NCI-H1436 (cell line): ENCODE results near the gene OSTM1.

Source experiments
- DNase-seq: peaks from one replicate; lab custom pipeline; 2025; lab: John Stamatoyannopoulos, UW

OSTM1 gene, protein sequence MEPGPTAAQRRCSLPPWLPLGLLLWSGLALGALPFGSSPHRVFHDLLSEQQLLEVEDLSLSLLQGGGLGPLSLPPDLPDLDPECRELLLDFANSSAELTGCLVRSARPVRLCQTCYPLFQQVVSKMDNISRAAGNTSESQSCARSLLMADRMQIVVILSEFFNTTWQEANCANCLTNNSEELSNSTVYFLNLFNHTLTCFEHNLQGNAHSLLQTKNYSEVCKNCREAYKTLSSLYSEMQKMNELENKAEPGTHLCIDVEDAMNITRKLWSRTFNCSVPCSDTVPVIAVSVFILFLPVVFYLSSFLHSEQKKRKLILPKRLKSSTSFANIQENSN

DNA sequence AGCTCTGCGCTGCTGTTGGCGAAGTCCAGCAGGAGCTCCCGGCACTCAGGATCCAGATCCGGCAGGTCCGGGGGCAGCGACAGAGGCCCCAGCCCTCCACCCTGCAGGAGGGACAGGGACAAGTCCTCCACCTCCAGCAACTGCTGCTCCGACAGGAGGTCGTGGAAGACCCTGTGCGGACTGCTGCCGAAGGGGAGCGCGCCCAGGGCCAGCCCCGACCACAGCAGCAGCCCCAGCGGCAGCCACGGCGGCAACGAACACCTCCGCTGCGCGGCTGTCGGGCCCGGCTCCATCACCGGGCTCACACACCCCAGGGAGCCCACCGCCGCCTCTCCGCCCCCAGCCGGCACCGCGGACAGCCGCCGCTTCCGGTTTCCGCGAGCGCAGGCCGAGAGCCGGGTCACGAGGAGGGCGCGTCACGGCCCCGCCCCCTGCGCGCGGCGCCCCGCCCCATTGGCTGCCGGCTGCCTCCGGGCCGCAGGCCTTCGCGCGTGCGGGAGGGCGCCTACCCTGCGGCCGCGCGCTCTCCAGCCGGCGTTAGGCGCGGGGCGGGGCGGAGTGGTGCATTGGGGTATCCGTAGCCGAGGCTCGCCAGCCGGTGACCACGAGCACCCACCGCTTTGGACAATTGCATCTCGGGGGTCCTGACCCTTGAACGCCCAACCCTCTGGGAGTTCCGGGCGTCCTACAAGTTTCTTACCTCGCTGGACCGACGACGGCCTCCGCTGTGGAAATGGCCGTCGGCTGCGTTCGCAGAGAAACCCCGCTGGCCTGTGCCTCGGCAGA, at the start of gene OSTM1:
TSS of gene OSTM1 (minus strand) at position 383 of the 786 bp plus-strand sequence. CDS start at position 293, 90 bp downstream.
- DNase-seq: peak; percentile 83

DNA sequence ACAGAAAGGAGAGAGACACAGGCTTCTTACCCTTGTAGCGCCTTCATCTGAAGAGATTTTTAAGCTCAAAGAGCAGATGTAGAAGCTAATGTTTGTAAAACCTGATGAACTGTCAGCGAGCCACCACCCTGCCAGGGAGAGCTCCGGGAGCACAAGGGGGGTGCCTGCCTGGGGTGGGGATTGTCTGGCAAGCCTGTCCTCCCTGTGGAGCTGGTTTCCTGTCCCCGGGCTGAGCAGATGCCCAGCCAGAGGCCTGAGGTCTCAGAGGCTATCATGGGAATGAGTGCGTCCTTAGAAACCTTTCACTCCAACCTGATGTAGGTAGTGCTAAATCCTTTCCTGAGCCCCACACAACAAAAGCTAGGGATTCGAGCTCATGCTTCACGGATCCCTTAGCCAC, 49.4 kb upstream of the OSTM1 start:
- DNase-seq: no peak

DNA sequence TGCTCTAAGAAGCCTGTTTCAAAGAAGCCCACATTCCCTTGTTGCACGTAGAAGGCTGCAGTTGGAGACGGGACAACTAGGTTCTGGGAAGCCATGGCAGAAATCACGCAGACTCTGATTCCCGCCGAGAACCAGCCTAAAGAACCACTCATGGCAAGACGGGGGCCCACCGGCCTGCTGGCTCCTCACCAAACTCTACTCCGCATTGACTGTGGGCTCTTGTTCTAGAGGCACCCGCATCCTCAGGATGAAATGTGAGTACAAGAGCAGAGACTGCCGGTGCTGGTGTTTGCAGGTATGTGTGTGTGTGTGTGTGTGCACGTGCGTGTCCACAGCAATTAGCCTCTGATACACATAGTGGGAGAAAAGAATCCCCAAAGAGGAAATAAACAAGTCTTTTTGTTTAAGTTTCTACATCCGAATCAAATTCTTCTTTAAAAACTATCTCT, 49.0 kb upstream of the OSTM1 start:
- no peak for DNase-seq

DNA sequence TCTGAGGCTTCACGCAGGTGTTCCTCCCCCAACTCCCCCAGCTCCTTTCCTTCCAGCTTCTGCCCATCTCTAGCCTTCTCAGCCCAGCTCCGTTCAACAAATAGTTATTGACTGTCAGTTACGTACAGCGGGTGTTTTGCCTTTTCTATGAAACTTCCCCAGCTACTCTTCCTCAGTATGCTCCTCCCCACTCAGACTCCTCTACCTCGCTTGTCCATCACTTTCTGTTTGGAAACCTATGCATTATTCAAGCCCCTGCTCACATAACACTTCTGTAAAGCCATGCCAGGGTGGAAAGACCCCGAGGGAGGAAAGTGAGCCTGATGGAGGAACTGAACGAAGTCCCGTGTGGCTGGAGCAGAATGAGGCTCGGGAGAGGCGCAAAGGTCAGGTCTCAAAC, 47.1 kb upstream of the OSTM1 start:
- DNase-seq: no peak

DNA sequence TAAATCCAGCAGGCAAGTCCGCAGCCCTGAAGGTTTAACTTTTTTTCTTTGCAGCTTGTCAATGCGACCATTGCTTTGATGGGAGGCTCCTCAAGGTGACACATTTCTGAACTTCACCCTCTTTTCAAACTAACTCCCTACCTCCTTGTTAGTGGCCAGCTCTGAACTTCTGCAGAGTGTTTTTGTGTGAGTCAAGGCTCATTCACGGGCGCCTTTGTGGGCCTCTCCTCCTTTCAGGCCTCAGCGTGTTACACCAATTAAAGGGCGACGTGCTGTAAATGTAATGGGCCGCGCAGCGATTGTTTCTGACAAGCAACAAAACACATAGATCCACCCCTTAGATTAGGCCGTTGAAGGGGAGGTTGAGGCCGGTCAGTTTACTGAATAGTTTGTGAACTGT, 45.8 kb upstream of the OSTM1 start:
- DNase-seq: no peak

DNA sequence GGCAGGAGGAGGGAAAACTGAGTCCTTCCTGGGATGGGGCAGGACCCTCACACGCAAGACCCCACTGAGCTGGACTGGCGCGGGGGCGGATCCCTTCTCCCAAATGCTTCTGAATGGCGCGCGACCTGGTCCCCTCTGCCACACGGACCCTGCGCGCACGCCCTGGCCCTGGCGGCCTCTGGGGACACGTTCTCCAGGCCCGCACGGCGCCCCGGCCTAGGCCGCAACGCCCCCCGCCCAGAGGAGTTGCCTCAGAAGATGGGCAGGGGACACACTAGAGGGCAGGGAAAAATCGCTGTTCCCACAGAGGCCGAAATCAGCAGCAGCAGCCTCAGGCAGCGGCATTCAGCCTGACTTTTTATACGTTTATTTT, 45.2 kb upstream of the OSTM1 start:
- no peak for DNase-seq

DNA sequence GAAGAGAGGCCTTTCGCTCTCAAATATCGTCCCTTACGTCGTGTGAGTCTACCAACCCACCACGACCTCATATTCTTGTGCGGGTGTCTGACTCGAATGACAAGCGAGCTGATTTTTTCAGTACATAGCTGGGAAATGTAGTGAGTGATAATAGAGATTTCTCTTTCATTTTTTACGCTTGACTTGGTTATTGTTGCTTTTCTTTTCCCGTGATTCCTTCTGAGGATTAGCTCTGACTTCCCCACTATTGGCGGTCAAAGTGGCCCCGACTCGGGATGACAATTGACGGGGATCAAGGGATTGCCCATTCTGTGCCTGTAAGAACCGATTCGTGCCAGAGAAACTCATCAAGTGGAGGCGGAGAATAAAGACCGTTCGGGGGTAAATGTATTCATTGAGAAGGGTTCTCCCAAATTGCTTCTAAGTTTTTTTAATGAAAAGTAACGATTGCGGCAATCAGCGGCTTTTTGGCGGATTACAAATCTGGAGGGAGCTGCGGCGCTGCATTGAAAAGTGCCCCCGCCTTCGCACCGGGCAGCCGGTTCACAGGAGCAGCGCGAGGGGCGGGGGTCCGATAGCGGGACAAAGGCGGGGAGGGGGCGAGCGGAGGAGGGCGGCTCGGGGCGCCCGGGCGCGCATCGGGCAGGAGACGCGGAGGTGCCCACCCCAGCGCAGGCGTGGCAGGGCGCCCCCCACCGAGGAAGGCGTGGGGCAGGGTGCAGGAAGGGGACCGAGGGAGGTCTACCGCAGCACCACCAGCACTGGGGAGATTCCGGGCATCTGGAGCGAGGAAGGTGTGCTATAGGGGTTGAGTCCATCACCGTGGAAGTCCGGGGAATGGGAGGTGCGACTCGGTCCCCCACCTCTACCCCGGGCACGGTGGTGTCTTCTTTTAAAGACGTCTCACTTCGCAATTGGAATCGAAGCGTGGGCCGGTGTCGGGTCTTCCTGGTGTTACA, 44.5 kb upstream of the OSTM1 start:
- DNase-seq: no peak

DNA sequence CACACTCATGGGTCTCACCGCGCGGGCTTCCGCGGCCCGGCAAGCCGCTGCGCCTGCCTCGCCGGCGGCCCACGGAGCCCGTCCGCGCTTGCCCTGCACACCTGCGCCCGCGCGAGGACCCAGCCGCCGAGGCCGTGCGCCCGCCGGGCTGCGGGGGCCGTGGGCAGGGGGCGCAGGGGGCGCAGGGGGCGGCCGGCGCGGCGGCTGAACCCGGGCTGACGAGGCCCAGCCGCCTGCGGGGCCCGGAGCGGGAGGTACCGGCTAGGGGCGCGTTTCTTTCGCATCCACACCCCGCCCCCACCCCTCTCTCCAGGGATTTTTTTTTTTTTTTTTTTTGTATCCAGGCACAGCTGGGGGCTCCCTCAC, 43.8 kb upstream of the OSTM1 start:
- no peak for DNase-seq

DNA sequence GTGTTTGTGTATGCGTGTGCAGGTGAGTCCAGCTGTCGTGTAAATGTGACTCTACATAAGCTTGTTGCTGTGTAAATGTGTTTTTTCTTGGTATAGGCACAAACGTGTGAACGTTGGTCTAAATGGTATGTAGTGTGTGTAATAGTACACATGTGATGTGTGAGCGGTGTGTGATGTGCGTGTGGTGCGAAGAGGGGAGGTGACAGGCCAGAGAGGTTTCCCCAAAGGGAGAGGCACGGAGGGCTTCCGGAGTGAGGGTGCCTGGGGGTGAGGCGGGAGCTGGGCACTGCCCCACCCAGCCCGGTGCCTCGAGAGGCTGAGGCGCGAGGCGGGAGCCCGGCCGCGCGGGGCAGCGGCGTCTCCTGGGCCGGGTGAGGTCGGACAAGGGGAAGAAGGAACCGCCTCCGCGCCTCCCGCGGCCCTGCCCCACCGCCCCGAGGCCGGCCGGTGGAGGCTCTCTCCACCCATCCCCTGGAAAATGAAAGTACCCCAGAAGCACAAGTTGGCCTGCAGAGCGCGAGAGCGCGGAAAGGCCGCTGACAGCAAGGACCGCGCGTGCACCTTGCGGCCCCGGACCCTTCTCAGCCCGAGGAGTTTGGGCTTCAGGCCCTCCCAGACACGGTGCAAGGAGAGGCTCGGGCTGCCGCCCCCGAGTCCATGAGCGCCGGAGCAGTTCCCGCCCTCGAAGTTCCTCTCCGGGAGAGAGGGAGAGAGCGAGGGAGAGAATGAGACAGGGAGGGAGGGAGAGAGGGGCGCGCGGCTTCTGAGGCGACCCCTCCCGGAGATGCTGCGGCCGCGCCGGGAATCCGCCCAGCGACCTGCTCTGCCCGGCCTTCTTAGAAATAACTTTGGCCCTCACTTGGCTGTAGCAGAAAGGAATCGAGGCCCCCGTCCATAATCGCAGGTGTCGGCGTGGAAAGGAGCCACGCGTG, 43.2 kb upstream of the OSTM1 start:
- no peak for DNase-seq

DNA sequence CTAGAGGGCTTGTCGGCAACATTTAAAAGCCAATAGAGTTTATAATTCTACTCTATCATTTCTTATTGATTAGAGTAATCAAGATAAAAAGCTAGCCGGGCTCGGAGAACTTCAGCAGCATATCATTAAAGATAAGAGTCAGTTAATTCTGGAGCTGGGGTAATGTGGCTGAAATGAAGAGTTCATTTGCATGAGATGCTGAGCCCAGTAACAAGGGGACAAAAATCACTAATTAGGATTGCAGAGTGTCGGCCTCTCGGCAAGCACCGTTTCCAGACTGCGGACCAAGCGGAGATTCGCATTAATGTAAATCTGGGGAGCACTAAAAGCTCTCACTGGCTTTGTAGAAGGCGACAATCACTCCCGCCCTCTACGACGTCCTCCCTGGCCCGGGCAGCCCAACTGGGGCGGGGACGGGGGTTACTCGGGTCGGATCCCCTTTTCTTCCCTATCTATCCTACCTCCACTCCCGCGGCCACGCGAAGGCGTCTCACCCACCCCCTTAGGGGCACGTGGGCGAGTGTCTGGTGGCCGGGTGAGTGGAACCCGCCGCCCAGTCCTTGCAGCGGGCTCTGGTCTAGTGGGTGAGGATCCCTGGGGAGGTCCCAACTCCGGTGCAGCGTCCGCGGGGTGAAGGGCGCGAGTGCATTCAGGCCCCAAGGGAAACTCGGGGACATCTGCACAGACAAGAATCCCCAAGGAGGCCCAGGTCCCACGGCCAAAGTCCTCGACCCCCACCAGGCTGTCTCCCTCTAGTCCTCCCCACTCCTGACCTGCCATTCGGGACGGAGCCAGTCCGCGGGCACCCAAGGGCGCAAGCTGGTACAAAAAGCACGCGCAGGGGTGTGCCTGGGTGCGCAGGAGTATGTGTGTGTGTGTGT, 42.2 kb upstream of the OSTM1 start:
- no peak for DNase-seq

DNA sequence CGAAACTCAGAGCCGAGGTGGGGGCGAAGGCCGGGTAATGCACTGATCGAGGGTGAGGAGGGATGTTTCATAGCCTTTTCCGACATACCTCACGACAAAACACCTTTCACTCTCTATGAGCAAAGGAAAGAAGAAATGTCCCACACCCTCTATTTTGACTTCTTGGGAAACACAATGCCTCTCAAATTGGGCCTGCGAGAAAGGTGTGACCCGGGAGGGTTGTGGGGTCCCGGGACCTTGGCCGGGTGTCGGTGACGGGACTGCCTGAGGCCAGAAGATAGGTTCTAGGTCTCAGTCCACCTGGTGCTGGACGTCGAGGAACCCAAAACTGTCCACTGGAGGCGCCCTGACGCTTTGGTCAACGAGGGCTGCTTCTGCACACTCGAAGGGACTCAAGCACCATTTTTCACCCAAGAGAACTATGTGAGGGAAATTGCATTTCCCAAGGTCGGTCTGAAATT, 41.1 kb upstream of the OSTM1 start:
- DNase-seq: peak; percentile 14

DNA sequence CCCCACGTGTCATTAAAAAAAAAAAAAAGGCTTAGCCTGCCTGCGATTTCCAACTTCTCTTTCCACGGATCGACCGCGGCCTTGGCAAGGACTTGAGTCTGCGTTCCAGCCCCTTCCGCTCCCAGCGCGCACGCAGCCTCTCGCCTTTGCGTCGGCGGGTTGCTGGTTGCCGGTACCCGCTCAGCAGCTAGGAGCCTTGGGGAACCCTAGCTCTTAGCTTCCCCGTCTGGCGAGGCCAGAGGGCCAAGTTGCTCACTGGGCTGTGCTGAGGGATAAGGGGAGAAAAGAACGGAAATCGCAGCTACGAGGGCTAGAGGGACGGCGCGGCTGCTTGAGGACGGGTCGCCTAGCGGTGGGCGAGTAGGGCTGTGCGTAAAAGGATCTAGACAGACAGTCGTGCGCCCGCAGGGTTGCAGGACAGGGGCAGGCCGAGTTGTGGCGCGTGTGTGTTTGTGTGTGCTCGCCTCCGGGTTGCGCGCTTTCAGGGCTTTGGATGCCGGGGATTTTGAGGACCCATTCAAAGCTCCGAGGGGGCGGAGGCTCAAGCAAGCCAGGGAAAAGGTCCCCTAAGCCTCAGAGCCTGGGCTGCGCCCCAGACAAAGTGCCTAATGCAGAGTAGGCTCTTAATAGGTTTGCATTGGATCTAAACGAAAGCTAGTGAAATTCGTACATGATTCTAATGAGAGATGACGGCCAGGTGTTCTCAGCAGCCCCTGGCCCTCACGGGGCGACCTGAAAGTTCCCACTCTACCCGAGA, 40.5 kb upstream of the OSTM1 start:
- peak; percentile 36 for DNase-seq

DNA sequence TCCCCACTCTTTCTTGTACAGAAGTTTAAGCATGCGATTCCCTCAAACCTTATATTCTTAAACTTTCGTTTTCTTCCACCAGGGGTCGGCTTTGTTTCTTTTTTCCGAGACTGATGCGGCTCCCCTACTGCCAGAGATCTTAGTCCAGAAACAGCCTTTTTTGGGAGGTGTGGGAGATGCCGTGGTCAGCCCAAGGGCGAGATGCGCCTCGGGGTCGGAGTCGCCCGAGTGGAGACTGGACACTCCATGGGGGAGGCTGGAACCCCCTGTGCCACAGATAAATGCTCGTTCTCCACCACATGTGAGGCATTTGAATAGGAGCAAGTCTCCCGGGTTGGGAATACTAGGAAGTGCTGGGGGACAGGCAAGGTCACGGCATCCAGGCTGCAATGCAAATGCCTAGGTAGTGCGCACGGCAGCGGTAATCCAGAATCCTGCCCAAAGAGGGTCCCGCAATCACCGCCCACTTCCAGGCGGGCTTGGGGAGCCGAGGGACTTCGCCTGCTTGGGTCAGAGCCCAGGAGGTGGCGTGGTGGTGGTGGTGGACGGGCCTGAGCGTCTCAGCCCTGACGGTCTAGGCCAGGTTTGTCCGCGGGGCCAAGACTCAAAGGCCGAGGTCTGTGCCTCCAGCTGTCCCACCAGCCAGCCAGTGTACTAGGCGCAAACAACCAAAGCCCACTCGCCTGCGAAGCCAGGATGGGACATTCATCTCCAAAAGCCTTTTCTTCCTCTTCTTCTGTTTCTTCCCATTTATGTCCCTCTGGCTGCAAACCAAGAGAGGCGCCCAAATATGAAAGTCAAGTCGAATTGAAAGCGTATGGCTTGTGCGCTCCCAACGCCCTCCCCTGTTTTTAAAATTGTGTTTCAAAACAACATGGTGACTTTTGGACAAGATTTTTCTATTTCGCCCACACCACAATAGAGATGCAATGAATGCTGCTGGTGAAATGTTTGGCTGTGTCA, 39.3 kb upstream of the OSTM1 start:
- DNase-seq: peak; percentile 53

DNA sequence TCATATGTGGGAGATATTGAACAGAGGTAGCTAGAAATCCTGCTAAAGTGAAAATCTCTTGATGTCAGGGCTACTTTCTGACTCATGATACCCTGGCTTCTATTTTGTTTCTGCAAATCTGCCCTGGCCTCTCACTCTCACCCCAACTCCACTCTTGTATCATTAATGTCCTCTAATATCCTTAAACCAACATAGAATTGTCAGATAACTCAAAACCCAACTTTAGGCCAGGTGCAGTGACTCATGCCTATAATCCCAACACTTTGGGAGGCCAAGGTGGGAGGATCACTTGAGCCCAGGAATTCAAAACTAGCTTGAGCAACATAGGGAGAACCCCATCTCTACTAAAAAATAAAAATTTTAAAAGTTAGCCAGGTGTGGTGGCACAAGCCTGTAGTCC, 33.8 kb upstream of the OSTM1 start:
- no peak for DNase-seq

DNA sequence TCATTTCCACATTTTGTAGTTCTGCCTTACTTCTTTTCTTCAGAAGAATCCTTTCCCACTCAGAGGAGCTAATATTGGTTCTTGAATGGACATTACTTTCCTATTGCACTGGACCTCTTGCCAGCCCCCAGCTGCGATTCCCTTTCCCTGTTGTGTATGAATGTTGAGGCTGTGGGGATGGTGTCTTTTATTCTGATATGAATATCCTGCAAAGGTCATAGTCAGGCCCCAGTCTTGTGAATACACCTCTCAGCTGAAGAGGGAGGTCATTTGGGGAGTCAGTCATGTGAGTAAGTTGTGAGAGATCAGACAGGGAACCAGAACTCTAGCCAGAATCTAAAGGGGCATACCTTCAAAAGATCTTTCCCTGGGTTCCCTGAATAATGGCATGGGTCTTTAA, 32.6 kb upstream of the OSTM1 start:
- no peak for DNase-seq

DNA sequence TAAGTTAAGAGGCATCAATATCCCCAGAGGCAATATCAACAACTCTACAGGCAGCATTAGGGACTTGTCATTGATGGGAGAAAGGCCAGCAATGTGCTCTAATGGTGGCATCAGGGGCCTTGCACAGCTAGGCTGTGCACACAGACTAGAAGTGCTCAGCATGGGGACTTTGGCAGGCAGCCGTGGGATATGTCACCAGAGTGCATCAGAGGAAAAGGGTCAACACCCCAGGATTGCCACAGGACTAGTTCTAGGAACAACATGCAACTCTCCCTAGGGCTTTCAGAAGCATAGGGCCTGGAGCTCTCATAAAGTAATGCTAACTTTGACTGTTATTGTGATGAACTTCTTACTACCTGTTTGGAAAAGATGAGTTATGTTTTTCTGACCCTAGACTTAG, 32.2 kb upstream of the OSTM1 start:
- no peak for DNase-seq

DNA sequence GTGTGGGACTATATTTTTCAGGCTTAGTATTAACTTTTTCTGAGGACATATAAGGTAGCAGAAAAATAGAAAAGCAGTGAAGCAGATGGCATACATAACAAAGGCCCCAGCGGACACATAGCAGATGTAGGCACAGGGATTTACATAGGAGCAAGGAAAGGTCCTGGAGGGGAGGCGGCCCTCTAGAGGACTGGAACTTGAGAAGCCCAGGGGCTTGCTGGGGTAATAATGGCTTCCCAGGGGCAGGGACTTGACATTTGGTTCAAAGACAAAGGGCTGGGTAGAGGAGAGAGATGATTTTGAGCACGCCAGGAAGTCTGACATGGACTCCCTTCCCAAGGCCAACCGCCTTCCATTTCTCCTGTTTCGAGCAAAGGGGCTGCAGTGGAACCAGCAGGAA, 31.7 kb upstream of the OSTM1 start:
- no peak for DNase-seq

DNA sequence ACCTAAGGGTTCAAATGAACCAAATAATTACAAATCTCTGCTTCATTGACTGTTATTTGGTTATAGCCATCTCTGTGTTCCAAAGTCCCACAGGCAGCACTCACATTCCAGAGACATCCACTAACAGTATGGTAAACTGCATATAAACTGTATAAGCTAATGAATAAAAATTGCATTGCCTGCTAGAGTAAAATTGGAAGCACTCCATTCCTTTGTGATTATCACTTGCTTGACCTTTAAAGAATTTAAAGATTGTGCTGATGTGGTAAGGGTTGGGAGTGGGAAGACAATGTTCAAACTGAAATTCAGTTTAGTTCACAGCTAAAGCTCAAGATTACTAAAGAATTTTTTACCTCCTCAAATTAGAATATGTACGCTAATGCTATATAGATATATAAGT, 31.0 kb upstream of the OSTM1 start:
- no peak for DNase-seq
